Neural cell (in vitro differentiated cells): ENCODE results near the gene POU2F2. TPM values are rescaled to one million over a fixed set of nuclear protein-coding genes. Genes with fewer than 3 reads are reported as not detected.

Experiments used
- H2AFZ ChIP-seq: fragments of 200-600, 300-800 bp; sonication (generic), shearing (Covaris generic); 2 replicates; pipeline ENCODE4 v1.6.0; 2014; ENCODE audit warnings: low read depth, mild to moderate bottlenecking, antibody characterized with exemption, low read length, moderate library complexity
- H3F3A ChIP-seq: fragments of 200-600 bp; shearing (Covaris generic); 2 replicates; pipeline ENCODE4 v1.6.1; 2016; ENCODE audit warnings: mild to moderate bottlenecking, moderate library complexity, mixed read lengths, antibody characterized with exemption, low read length; ENCODE audit not compliant: insufficient read depth, poor library complexity, severe bottlenecking
- H3K27ac ChIP-seq: fragments of 200-600, 300-800 bp; sonication (generic), shearing (Covaris generic); 2 replicates; pipeline ENCODE4 v1.5.1; 2014; ENCODE audit warnings: mild to moderate bottlenecking, low read length, moderate library complexity
- H3K27me3 ChIP-seq: fragments of 300-800, 200-600 bp; sonication (generic), shearing (Covaris generic); 2 replicates; pipeline ENCODE4 v1.6.0; 2014; ENCODE audit warnings: mild to moderate bottlenecking, low read depth, low read length, moderate library complexity; ENCODE audit not compliant: insufficient read depth
- H3K36me3 ChIP-seq: fragments of 300-800, 200-600 bp; sonication (generic), shearing (Covaris generic); 2 replicates; pipeline ENCODE4 v1.5.1; 2014; ENCODE audit warnings: mild to moderate bottlenecking, antibody characterized with exemption, low read length, moderate library complexity; ENCODE audit not compliant: insufficient read depth
- H3K4me2 ChIP-seq: fragments of 300-800, 200-600 bp; sonication (generic), shearing (Covaris generic); 2 replicates; pipeline ENCODE4 v1.6.0; 2014; ENCODE audit warnings: mild to moderate bottlenecking, low read length
- H3K4me3 ChIP-seq: fragments of 300-800, 200-600 bp; sonication (generic), shearing (Covaris generic); 2 replicates; pipeline ENCODE4 v1.5.1; 2014; ENCODE audit warnings: mild to moderate bottlenecking, low read length, moderate library complexity
- H3K79me2 ChIP-seq: fragments of 200-600 bp; shearing (Covaris generic); replicated peaks from 2 replicates; pipeline ENCODE4 v1.6.0; 2014; ENCODE audit warnings: mild to moderate bottlenecking, low read length, moderate library complexity; ENCODE audit not compliant: insufficient read depth
- H3K9ac ChIP-seq: fragments of 300-800, 200-600 bp; sonication (generic), shearing (Covaris generic); 2 replicates; pipeline ENCODE4 v1.6.1; 2016; ENCODE audit warnings: mild to moderate bottlenecking, low read length, mixed read lengths
- H3K9me2 ChIP-seq: fragments of 200-600 bp; shearing (Covaris generic); 2 replicates; pipeline ENCODE4 v1.6.1; 2016; ENCODE audit warnings: mild to moderate bottlenecking, low read length, mixed read lengths; ENCODE audit not compliant: insufficient read depth
- H3K9me3 ChIP-seq: fragments of 200-600, 300-800 bp; sonication (generic), shearing (Covaris generic); 2 replicates; pipeline ENCODE4 v1.6.1; 2016; ENCODE audit warnings: mild to moderate bottlenecking, mixed run types, low read length, moderate library complexity, mixed read lengths
- H4K20me1 ChIP-seq: fragments of 200-600 bp; shearing (Covaris generic); 2 replicates; pipeline ENCODE4 v1.6.1; 2016; ENCODE audit warnings: mild to moderate bottlenecking, mixed run types; ENCODE audit not compliant: insufficient read depth
- EP300 ChIP-seq: fragments of 450-650 bp; conservative IDR thresholded peaks from 2 replicates; pipeline ENCODE4 v1.6.1; 2014; ENCODE audit warnings: antibody characterized with exemption, mild to moderate bottlenecking, moderate library complexity; ENCODE audit not compliant: poor library complexity, severe bottlenecking
- EZH2 ChIP-seq: fragments of 200-600, 300-800 bp; shearing (Covaris generic), sonication (generic); IDR thresholded peaks from 2 replicates; pipeline ENCODE4 v1.6.1; 2014; ENCODE audit warnings: antibody characterized with exemption, low read length, borderline replicate concordance, mild to moderate bottlenecking; ENCODE audit not compliant: insufficient read depth, poor library complexity, severe bottlenecking
- MXI1 ChIP-seq: fragments of 450-650 bp; conservative IDR thresholded peaks from 2 replicates; pipeline ENCODE4 v1.6.1; 2014; ENCODE audit warnings: antibody characterized with exemption, mild to moderate bottlenecking; ENCODE audit not compliant: poor library complexity, severe bottlenecking
- POLR2AphosphoS5 ChIP-seq: IDR thresholded peaks from 2 replicates; pipeline ENCODE4 v1.6.1; 2012
- RAD21 ChIP-seq: fragments of 450-650 bp; conservative IDR thresholded peaks from 2 replicates; pipeline ENCODE4 v1.6.1; 2014; ENCODE audit warnings: antibody characterized with exemption, mild to moderate bottlenecking, moderate library complexity
- SMC3 ChIP-seq: fragments of 450-650 bp; conservative IDR thresholded peaks from 2 replicates; pipeline ENCODE4 v1.6.1; 2014; ENCODE audit warnings: antibody characterized with exemption, mild to moderate bottlenecking, moderate library complexity; ENCODE audit not compliant: poor library complexity
- TAF1 ChIP-seq: IDR thresholded peaks from 2 replicates; pipeline ENCODE4 v1.6.1; 2012; ENCODE audit warnings: low read depth
- polyA plus RNA-seq: library from polyadenylated mRNA; depleted of rRNA; stranded (reverse); fragments of >200 nt; gene quantifications from 2 replicates; pipeline ENCODE4 v1.2.3, GENCODE V29; 2014
- TF ChIP-seq, protein P1 (sequence below): IDR thresholded peaks from 2 replicates; pipeline ENCODE4 v1.6.1; 2012; ENCODE audit warnings: borderline replicate concordance
- TF ChIP-seq, protein P2 (sequence below): fragments of 450-650 bp; IDR thresholded peaks from 2 replicates; pipeline ENCODE4 v1.5.1; 2014; ENCODE audit warnings: antibody characterized with exemption, mild to moderate bottlenecking, moderate library complexity; ENCODE audit not compliant: poor library complexity, severe bottlenecking

POU2F2 gene
- polyA plus RNA-seq, 1 donor from 2014 or later, result 7.7 TPM

DNA sequence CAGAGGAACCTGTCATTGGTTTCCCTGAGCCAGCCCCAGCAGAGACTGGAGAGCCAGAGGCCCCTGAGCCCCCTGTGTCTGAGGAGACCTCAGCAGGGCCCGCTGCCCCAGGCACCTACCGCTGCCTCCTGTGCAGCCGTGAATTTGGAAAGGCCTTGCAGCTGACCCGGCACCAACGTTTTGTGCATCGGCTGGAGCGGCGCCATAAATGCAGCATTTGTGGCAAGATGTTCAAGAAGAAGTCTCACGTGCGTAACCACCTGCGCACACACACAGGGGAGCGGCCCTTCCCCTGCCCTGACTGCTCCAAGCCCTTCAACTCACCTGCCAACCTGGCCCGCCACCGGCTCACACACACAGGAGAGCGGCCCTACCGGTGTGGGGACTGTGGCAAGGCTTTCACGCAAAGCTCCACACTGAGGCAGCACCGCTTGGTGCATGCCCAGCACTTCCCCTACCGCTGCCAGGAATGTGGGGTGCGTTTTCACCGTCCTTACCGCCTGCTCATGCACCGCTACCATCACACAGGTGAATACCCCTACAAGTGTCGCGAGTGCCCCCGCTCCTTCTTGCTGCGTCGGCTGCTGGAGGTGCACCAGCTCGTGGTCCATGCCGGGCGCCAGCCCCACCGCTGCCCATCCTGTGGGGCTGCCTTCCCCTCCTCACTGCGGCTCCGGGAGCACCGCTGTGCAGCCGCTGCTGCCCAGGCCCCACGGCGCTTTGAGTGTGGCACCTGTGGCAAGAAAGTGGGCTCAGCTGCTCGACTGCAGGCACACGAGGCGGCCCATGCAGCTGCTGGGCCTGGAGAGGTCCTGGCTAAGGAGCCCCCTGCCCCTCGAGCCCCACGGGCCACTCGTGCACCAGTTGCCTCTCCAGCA is 52.1 kb downstream of the POU2F2 start:
- Histone ChIP-seq H3K4me2 (no peak overlapping the region), H3K9me3 (no peaks in the 10 kb centered on the region), H3K9me2 (no peaks in the 10 kb centered on the region), H3K27ac (no peak overlapping the region), H3F3A (no peaks in the 10 kb centered on the region), H3K9ac (no peak overlapping the region), H3K4me3 (no peak overlapping the region), H2AFZ (no peak overlapping the region), H3K27me3 (no peaks in the 10 kb centered on the region), H3K36me3 (no peaks in the 10 kb centered on the region), H3K79me2 (peaks cover 24% of the 10 kb centered on the region), H4K20me1 (no peaks in the 10 kb centered on the region)
- TF ChIP-seq, protein P1, sequence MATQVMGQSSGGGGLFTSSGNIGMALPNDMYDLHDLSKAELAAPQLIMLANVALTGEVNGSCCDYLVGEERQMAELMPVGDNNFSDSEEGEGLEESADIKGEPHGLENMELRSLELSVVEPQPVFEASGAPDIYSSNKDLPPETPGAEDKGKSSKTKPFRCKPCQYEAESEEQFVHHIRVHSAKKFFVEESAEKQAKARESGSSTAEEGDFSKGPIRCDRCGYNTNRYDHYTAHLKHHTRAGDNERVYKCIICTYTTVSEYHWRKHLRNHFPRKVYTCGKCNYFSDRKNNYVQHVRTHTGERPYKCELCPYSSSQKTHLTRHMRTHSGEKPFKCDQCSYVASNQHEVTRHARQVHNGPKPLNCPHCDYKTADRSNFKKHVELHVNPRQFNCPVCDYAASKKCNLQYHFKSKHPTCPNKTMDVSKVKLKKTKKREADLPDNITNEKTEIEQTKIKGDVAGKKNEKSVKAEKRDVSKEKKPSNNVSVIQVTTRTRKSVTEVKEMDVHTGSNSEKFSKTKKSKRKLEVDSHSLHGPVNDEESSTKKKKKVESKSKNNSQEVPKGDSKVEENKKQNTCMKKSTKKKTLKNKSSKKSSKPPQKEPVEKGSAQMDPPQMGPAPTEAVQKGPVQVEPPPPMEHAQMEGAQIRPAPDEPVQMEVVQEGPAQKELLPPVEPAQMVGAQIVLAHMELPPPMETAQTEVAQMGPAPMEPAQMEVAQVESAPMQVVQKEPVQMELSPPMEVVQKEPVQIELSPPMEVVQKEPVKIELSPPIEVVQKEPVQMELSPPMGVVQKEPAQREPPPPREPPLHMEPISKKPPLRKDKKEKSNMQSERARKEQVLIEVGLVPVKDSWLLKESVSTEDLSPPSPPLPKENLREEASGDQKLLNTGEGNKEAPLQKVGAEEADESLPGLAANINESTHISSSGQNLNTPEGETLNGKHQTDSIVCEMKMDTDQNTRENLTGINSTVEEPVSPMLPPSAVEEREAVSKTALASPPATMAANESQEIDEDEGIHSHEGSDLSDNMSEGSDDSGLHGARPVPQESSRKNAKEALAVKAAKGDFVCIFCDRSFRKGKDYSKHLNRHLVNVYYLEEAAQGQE, result no peak
- TF ChIP-seq SMC3 (no peak), EZH2 (no peak), EP300 (no peak), RAD21 (no peak), POLR2AphosphoS5 (peak; percentile 1)
- TF ChIP-seq, protein P2, sequence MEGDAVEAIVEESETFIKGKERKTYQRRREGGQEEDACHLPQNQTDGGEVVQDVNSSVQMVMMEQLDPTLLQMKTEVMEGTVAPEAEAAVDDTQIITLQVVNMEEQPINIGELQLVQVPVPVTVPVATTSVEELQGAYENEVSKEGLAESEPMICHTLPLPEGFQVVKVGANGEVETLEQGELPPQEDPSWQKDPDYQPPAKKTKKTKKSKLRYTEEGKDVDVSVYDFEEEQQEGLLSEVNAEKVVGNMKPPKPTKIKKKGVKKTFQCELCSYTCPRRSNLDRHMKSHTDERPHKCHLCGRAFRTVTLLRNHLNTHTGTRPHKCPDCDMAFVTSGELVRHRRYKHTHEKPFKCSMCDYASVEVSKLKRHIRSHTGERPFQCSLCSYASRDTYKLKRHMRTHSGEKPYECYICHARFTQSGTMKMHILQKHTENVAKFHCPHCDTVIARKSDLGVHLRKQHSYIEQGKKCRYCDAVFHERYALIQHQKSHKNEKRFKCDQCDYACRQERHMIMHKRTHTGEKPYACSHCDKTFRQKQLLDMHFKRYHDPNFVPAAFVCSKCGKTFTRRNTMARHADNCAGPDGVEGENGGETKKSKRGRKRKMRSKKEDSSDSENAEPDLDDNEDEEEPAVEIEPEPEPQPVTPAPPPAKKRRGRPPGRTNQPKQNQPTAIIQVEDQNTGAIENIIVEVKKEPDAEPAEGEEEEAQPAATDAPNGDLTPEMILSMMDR, result no peak

DNA sequence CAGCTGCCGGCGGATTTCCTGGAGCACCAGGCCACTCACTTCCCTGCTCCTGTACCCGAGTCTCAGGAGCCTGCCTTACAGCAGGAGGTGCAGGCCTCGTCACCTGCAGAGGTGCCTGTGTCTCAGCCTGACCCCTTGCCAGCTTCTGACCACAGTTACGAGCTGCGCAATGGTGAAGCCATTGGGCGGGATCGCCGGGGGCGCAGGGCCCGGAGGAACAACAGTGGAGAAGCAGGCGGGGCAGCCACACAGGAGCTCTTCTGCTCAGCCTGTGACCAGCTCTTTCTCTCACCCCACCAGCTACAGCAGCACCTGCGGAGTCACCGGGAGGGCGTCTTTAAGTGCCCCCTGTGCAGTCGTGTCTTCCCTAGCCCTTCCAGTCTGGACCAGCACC is 53.0 kb downstream of the POU2F2 start:
- peaks cover 31% of the 10 kb centered on the region for H3K79me2 ChIP-seq

More for the DNA sequence above, 53.0 kb downstream of the POU2F2 start:
- Histone ChIP-seq H3K27me3 (no peaks in the 10 kb centered on the region), H3K9ac (no peak overlapping the region), H3K4me2 (no peak overlapping the region), H3K36me3 (no peaks in the 10 kb centered on the region), H3K9me2 (no peaks in the 10 kb centered on the region), H3F3A (no peaks in the 10 kb centered on the region), H2AFZ (no peak overlapping the region), H4K20me1 (no peaks in the 10 kb centered on the region), H3K9me3 (no peaks in the 10 kb centered on the region), H3K27ac (no peak overlapping the region), H3K4me3 (no peak overlapping the region)
- TF ChIP-seq RAD21 (no peak), EP300 (no peak), TAF1 (no peak), SMC3 (no peak), MXI1 (no peak), POLR2AphosphoS5 (no peak), EZH2 (no peak)
- TF ChIP-seq, protein P1, result no peak
- TF ChIP-seq, protein P2, result no peak
